SK-N-SH treated with all-trans-retinoic acid at 6 μM for 48 hours (cell line): Measurements from ENCODE around the gene CATSPER3.

Experiments
- ATAC-seq: fragments of 200-7000 bp; cut with Tn5 transposase; 3 replicates; pipeline ENCODE4 v1.9.1; 2020; ENCODE audit warnings: mild to moderate bottlenecking, moderate library complexity
- ARNTL ChIP-seq: fragments of 450-650 bp; formaldehyde crosslinking; IDR thresholded peaks from 2 replicates; pipeline ENCODE4 v1.5.0; 2020; ENCODE audit warnings: low read depth, mild to moderate bottlenecking, moderate library complexity, borderline replicate concordance
- BACH2 ChIP-seq: fragments of 250-450 bp; sonication (Bioruptor Pico); IDR thresholded peaks from 2 replicates; pipeline ENCODE4 v1.9.0; 2021; ENCODE audit warnings: mild to moderate bottlenecking, borderline replicate concordance
- CREB5 ChIP-seq: fragments of 250-450 bp; sonication (Bioruptor Pico); IDR thresholded peaks from 2 replicates; pipeline ENCODE4 v1.5.1; 2020; ENCODE audit warnings: low read depth, mild to moderate bottlenecking, moderate library complexity
- CSDC2 ChIP-seq: fragments of 250-450 bp; sonication (Bioruptor Pico); IDR thresholded peaks from 2 replicates; pipeline ENCODE4 v1.5.0; 2020; ENCODE audit warnings: mild to moderate bottlenecking, moderate library complexity
- CSRNP3 ChIP-seq: fragments of 250-450 bp; sonication (Bioruptor Pico); IDR thresholded peaks from 2 replicates; pipeline ENCODE4 v1.5.1; 2021; ENCODE audit warnings: mild to moderate bottlenecking, moderate library complexity
- ESRRG ChIP-seq: fragments of 250-450 bp; sonication (Bioruptor Pico); IDR thresholded peaks from 2 replicates; pipeline ENCODE4 v1.6.1; 2021; ENCODE audit warnings: mild to moderate bottlenecking
- GLIS3 ChIP-seq: fragments of 250-450 bp; sonication (Bioruptor Pico); IDR thresholded peaks from 2 replicates; pipeline ENCODE4 v1.5.0; 2020; ENCODE audit warnings: mild to moderate bottlenecking, moderate library complexity
- ISL1 ChIP-seq: fragments of 250-450 bp; sonication (Bioruptor Pico); IDR thresholded peaks from 2 replicates; pipeline ENCODE4 v2.1.2; 2022; ENCODE audit warnings: mild to moderate bottlenecking, moderate library complexity
- OSR1 ChIP-seq: fragments of 250-450 bp; sonication (Bioruptor Pico); IDR thresholded peaks from 2 replicates; pipeline ENCODE4 v1.8.0; 2022; ENCODE audit warnings: moderate library complexity, mild to moderate bottlenecking, inconsistent platforms
- PPARA ChIP-seq: fragments of 250-450 bp; sonication (Bioruptor Pico); IDR thresholded peaks from 2 replicates; pipeline ENCODE4 v1.5.0; 2020; ENCODE audit warnings: mild to moderate bottlenecking, borderline replicate concordance
- RARB ChIP-seq: fragments of 250-450 bp; sonication (Bioruptor Pico); IDR thresholded peaks from 2 replicates; pipeline ENCODE4 v1.8.0; 2021; ENCODE audit warnings: mild to moderate bottlenecking, moderate library complexity
- SNAI2 ChIP-seq: fragments of 250-450 bp; sonication (Bioruptor Pico); IDR thresholded peaks from 2 replicates; pipeline ENCODE4 v1.5.0; 2020; ENCODE audit warnings: mild to moderate bottlenecking, moderate library complexity
- TCF4 ChIP-seq: fragments of 250-450 bp; sonication (Bioruptor Pico); IDR thresholded peaks from 2 replicates; pipeline ENCODE4 v1.8.0; 2021; ENCODE audit warnings: mild to moderate bottlenecking, moderate library complexity, borderline replicate concordance
- TOX ChIP-seq: fragments of 250-450 bp; sonication (Bioruptor Pico); IDR thresholded peaks from 2 replicates; pipeline ENCODE4 v1.8.0; 2021; ENCODE audit warnings: mild to moderate bottlenecking, moderate library complexity, borderline replicate concordance
- TSHZ2 ChIP-seq: fragments of 250-450 bp; sonication (Bioruptor Pico); IDR thresholded peaks from 2 replicates; pipeline ENCODE4 v1.5.0; 2020; ENCODE audit warnings: mild to moderate bottlenecking, moderate library complexity
- ZC3H10 ChIP-seq: fragments of 250-450 bp; sonication (Bioruptor Pico); IDR thresholded peaks from 2 replicates; pipeline ENCODE4 v1.5.1; 2021; ENCODE audit warnings: mild to moderate bottlenecking, moderate library complexity
- ZFP3 ChIP-seq: fragments of 250-450 bp; sonication (Bioruptor Pico); IDR thresholded peaks from 2 replicates; pipeline ENCODE4 v1.5.0; 2020; ENCODE audit warnings: mild to moderate bottlenecking, moderate library complexity
- ZNF565 ChIP-seq: fragments of 450-650 bp; formaldehyde crosslinking; conservative IDR thresholded peaks from 2 replicates; pipeline ENCODE4 v1.5.0; 2020; ENCODE audit warnings: low read depth, mild to moderate bottlenecking, moderate library complexity
- ZNF70 ChIP-seq: fragments of 450-650 bp; formaldehyde crosslinking; IDR thresholded peaks from 2 replicates; pipeline ENCODE4 v1.5.0; 2020; ENCODE audit warnings: mild to moderate bottlenecking, moderate library complexity
- ZNF8 ChIP-seq: fragments of 450-650 bp; formaldehyde crosslinking; IDR thresholded peaks from 2 replicates; pipeline ENCODE4 v1.5.0; 2020; ENCODE audit warnings: mild to moderate bottlenecking, moderate library complexity
- TF ChIP-seq, protein P1 (sequence below): fragments of 250-450 bp; sonication (Bioruptor Pico); IDR thresholded peaks from 2 replicates; pipeline ENCODE4 v1.8.0; 2021; ENCODE audit warnings: low read depth, mild to moderate bottlenecking, moderate library complexity, borderline replicate concordance
- TF ChIP-seq, protein P2 (sequence below): fragments of 250-450 bp; sonication (Bioruptor Pico); IDR thresholded peaks from 2 replicates; pipeline ENCODE4 v1.8.0; 2020; ENCODE audit warnings: mild to moderate bottlenecking, moderate library complexity, borderline replicate concordance

The CATSPER3 gene

GRCh38 chr5:135037519-135038204 is 70.0 kb downstream of the CATSPER3 start:
- ATAC-seq: no peak
- TF ChIP-seq CSDC2: no peak
- TF ChIP-seq GLIS3 (CRISPR knock-in tag): no peak
- no peak for TF ChIP-seq OSR1 (CRISPR knock-in tag)
- TF ChIP-seq, protein P1, sequence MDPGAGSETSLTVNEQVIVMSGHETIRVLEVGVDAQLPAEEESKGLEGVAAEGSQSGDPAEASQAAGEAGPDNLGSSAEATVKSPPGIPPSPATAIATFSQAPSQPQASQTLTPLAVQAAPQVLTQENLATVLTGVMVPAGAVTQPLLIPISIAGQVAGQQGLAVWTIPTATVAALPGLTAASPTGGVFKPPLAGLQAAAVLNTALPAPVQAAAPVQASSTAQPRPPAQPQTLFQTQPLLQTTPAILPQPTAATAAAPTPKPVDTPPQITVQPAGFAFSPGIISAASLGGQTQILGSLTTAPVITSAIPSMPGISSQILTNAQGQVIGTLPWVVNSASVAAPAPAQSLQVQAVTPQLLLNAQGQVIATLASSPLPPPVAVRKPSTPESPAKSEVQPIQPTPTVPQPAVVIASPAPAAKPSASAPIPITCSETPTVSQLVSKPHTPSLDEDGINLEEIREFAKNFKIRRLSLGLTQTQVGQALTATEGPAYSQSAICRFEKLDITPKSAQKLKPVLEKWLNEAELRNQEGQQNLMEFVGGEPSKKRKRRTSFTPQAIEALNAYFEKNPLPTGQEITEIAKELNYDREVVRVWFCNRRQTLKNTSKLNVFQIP (CRISPR knock-in tag): no peak
- no peak for TF ChIP-seq ZFP3 (CRISPR knock-in tag)
- no peak for TF ChIP-seq TOX
- no peak for TF ChIP-seq BACH2 (CRISPR knock-in tag)
- TF ChIP-seq ESRRG: no peak
- no peak for TF ChIP-seq ISL1 (CRISPR knock-in tag)
- no peak for TF ChIP-seq ARNTL (CRISPR knock-in tag)
- no peak for TF ChIP-seq TSHZ2 (CRISPR knock-in tag)
- no peak for TF ChIP-seq ZC3H10 (CRISPR knock-in tag)
- no peak for TF ChIP-seq PPARA (CRISPR knock-in tag)
- no peak for TF ChIP-seq TCF4 (CRISPR knock-in tag)

GRCh38 chr5:135038205-135038812 is 70.6 kb downstream of the CATSPER3 start:
- no peak for ATAC-seq

More at GRCh38 chr5:135038205-135038812, 70.6 kb downstream of the CATSPER3 start:
- TF ChIP-seq BACH2 (CRISPR knock-in tag) (no peak), ZNF565 (CRISPR knock-in tag) (no peak), OSR1 (CRISPR knock-in tag) (no peak), CREB5 (CRISPR knock-in tag) (no peak), TCF4 (CRISPR knock-in tag) (no peak), ISL1 (CRISPR knock-in tag) (no peak), CSDC2 (no peak), ZFP3 (CRISPR knock-in tag) (no peak), ZNF8 (no peak), RARB (CRISPR knock-in tag) (no peak), ZNF70 (CRISPR knock-in tag) (no peak), ZC3H10 (CRISPR knock-in tag) (no peak), GLIS3 (CRISPR knock-in tag) (no peak), SNAI2 (no peak), PPARA (CRISPR knock-in tag) (no peak), CSRNP3 (CRISPR knock-in tag) (no peak)
- TF ChIP-seq, protein P2, sequence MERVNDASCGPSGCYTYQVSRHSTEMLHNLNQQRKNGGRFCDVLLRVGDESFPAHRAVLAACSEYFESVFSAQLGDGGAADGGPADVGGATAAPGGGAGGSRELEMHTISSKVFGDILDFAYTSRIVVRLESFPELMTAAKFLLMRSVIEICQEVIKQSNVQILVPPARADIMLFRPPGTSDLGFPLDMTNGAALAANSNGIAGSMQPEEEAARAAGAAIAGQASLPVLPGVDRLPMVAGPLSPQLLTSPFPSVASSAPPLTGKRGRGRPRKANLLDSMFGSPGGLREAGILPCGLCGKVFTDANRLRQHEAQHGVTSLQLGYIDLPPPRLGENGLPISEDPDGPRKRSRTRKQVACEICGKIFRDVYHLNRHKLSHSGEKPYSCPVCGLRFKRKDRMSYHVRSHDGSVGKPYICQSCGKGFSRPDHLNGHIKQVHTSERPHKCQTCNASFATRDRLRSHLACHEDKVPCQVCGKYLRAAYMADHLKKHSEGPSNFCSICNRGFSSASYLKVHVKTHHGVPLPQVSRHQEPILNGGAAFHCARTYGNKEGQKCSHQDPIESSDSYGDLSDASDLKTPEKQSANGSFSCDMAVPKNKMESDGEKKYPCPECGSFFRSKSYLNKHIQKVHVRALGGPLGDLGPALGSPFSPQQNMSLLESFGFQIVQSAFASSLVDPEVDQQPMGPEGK: no peak
- TF ChIP-seq, protein P1 (CRISPR knock-in tag): no peak
- TF ChIP-seq, all 23 proteins: peak for 0
